NT2/D1 (cell line): Measurements from ENCODE around the gene MYL12A.

Source experiments
- SUZ12 ChIP-seq: IDR thresholded peaks from 2 replicates; pipeline ENCODE4 v1.6.1; 2011; ENCODE audit not compliant: insufficient read length, insufficient read depth; ENCODE audit errors: extremely low read depth
- YY1 ChIP-seq: IDR thresholded peaks from 2 replicates; pipeline ENCODE4 v1.6.1; 2011; ENCODE audit not compliant: insufficient read length, insufficient read depth

- TF ChIP-seq SUZ12: no peak
- TF ChIP-seq YY1: no peak
Measured at GRCh38 chr18:3254725-3255124, 7.1 kb downstream of the MYL12A start.
